HepG2 (cell line): ENCODE data around the gene PTK7. TPM values are rescaled to one million over a fixed set of nuclear protein-coding genes. Genes with fewer than 3 reads are reported as not detected.

Experiments used
- ATAC-seq: fragments of 200-7000 bp; cut with Tn5 transposase; 3 replicates; pipeline ENCODE4 v1.9.1; 2020; ENCODE audit warnings: mild to moderate bottlenecking, moderate library complexity
- BruUV-seq: library from RNA; stranded (reverse); fragments of 400-500 nt; replicated peaks from 2 replicates; lab custom pipeline; 2021; lab: Mats Ljungman, UMichigan
- CTCF ChIA-PET: fragments of 300-600 bp; formaldehyde crosslinking; extraction: SDS; loops from one replicate; lab custom pipeline; 2021; ENCODE audit warnings: low total read pairs, inconsistent platforms, low intra/inter-chr PET ratio; lab: Yijun Ruan, JAX
- POLR2A ChIA-PET: fragments of 350-600 bp; sonication (Branson Sonifier 250); formaldehyde crosslinking; loops from one replicate; lab custom pipeline; 2020; ENCODE audit warnings: antibody characterized with exemption, inconsistent platforms; lab: Yijun Ruan, JAX
- DNase-seq: peaks from one replicate; pipeline ENCODE4 v3.0.0-alpha.2; 2015; ENCODE audit warnings: low spot score
- FAIRE-seq: peaks from 3 replicates; lab custom pipeline; 2011; peaks lifted over from hg19 to GRCh38; lab: Jason Lieb, UNC
- H2AFZ ChIP-seq: one replicate; pipeline ENCODE4 v1.6.1; 2011; ENCODE audit warnings: low read length, inconsistent platforms
- H3K27ac ChIP-seq: fragments of 300-600 bp; 3 replicates; pipeline ENCODE4 v1.8.0; 2011; ENCODE audit warnings: mixed run types, mild to moderate bottlenecking, mixed read lengths, low read length, inconsistent platforms; ENCODE audit not compliant: insufficient read depth; ENCODE audit errors: extremely low read length
- H3K27me3 ChIP-seq, 2 experiments: fragments of 200-600 bp in 1 of 2; 2 replicates in 1 of 2; 3 replicates in 1 of 2; pipeline versions ENCODE4 v1.6.0 to v1.8.0; 2011; ENCODE audit warnings: low read length in 2 of 2, mild to moderate bottlenecking in 2 of 2, moderate library complexity in 2 of 2, inconsistent platforms in 1 of 2; ENCODE audit not compliant: insufficient read depth in 2 of 2, control insufficient read depth in 1 of 2
- H3K36me3 ChIP-seq, 2 experiments: fragments of 200-600 bp in 1 of 2; replicated peaks in 1 of 2; 2 replicates in 1 of 2; 3 replicates in 1 of 2; pipeline versions ENCODE4 v1.5.1 to v1.8.0; 2011; ENCODE audit warnings: low read length in 2 of 2, inconsistent platforms in 1 of 2; ENCODE audit not compliant: insufficient read depth in 2 of 2, control insufficient read depth in 1 of 2
- H3K4me1 ChIP-seq: 2 replicates; pipeline ENCODE4 v1.5.1; 2012; ENCODE audit warnings: low read length, inconsistent platforms; ENCODE audit not compliant: insufficient read depth
- H3K4me2 ChIP-seq: 2 replicates; pipeline ENCODE4 v1.6.0; 2011; ENCODE audit warnings: low read depth, low read length, inconsistent platforms
- H3K4me3 ChIP-seq, 3 experiments: fragments of 200-600 bp in 1 of 3; sonication (generic), shearing (Covaris generic) in 1 of 3; replicated peaks in 1 of 3; 2 replicates each; pipeline ENCODE4 v1.5.1; 2011 to 2016; ENCODE audit warnings: low read length in 3 of 3, inconsistent platforms in 2 of 3, low read depth in 2 of 3, mild to moderate bottlenecking in 2 of 3, control low read depth in 1 of 3, mixed read lengths in 1 of 3; ENCODE audit not compliant: insufficient read depth in 1 of 3
- H3K79me2 ChIP-seq: one replicate; pipeline ENCODE4 v1.6.1; 2011; ENCODE audit warnings: low read length, inconsistent platforms; ENCODE audit not compliant: insufficient read depth
- H3K9ac ChIP-seq: 2 replicates; pipeline ENCODE4 v1.6.0; 2011; ENCODE audit warnings: mild to moderate bottlenecking, low read depth, low read length, inconsistent platforms; ENCODE audit not compliant: insufficient read depth
- H3K9me3 ChIP-seq: 2 replicates; pipeline ENCODE4 v1.5.1; 2012; ENCODE audit warnings: mild to moderate bottlenecking, low read length
- H4K20me1 ChIP-seq: 2 replicates; pipeline ENCODE4 v1.6.0; 2011; ENCODE audit warnings: inconsistent platforms, mild to moderate bottlenecking, low read length, moderate library complexity; ENCODE audit not compliant: insufficient read depth
- EP300 ChIP-seq, 3 experiments: sonication (generic) in 1 of 3; formaldehyde crosslinking in 1 of 3; IDR thresholded peaks; 2 replicates each; pipeline versions ENCODE4 v1.5.1 to v1.6.1; 2011 to 2020; ENCODE audit warnings: low read depth in 2 of 3, low read length in 2 of 3, borderline replicate concordance in 1 of 3, improper control_type of control experiment in 1 of 3, mild to moderate bottlenecking in 1 of 3, missing genetic modification reagents in 1 of 3, moderate library complexity in 1 of 3
- ETV6 ChIP-seq: sonication (generic); formaldehyde crosslinking; conservative IDR thresholded peaks from 2 replicates; pipeline ENCODE4 v1.4.0; 2020; ENCODE audit warnings: missing genetic modification reagents
- HNRNPK ChIP-seq: fragments of 200-400 bp; formaldehyde crosslinking; IDR thresholded peaks from 2 replicates; pipeline ENCODE4 v1.6.1; 2018; ENCODE audit warnings: low read length, low read depth, moderate library complexity, mild to moderate bottlenecking; ENCODE audit not compliant: poor library complexity, severe bottlenecking
- JARID2 ChIP-seq: sonication (generic); formaldehyde crosslinking; IDR thresholded peaks from 2 replicates; pipeline ENCODE4 v1.8.1; 2023; ENCODE audit warnings: missing genetic modification reagents, inconsistent platforms; ENCODE audit not compliant: insufficient replicate concordance
- JDP2 ChIP-seq: sonication (generic); formaldehyde crosslinking; IDR thresholded peaks from 2 replicates; pipeline ENCODE4 v1.8.1; 2022; ENCODE audit warnings: missing genetic modification reagents, borderline replicate concordance
- TCF12 ChIP-seq, 2 experiments: fragments of 450-650 bp in 1 of 2; sonication (generic) in 1 of 2; formaldehyde crosslinking in 1 of 2; IDR thresholded peaks; 2 replicates each; pipeline versions ENCODE4 v1.6.1 to v1.8.0; 2017 to 2022; ENCODE audit warnings: antibody characterized with exemption in 1 of 2, mild to moderate bottlenecking in 1 of 2, missing genetic modification reagents in 1 of 2, moderate library complexity in 1 of 2
- ZBTB20 ChIP-seq: sonication (generic); formaldehyde crosslinking; IDR thresholded peaks from 2 replicates; pipeline ENCODE4 v1.8.1; 2023; ENCODE audit warnings: missing genetic modification reagents, low read depth, mild to moderate bottlenecking, borderline replicate concordance
- ZBTB42 ChIP-seq: sonication (generic); formaldehyde crosslinking; IDR thresholded peaks from 2 replicates; pipeline ENCODE4 v1.5.0; 2020; ENCODE audit warnings: mild to moderate bottlenecking, missing genetic modification reagents
- ZNF138 ChIP-seq: sonication (generic); formaldehyde crosslinking; IDR thresholded peaks from 2 replicates; pipeline ENCODE4 v1.5.0; 2020; ENCODE audit warnings: mild to moderate bottlenecking, low read depth, missing genetic modification reagents
- ZNF337 ChIP-seq: sonication (generic); formaldehyde crosslinking; IDR thresholded peaks from 2 replicates; pipeline ENCODE4 v1.5.1; 2020; ENCODE audit warnings: missing genetic modification reagents, low read depth, mild to moderate bottlenecking, borderline replicate concordance
- WGBS: methylation state at CpG from one replicate; pipeline ENCODE4 v1.1.6; 2017; ENCODE audit warnings: low lambda C conversion rate; 5-methylcytosine and 5-hydroxymethylcytosine counted together
- in situ Hi-C: cut with HindIII; loops from 2 replicates; pipeline ENCODE4 v1.10.0; 2017; ENCODE audit warnings: low pct_unique_long_range_greater_than_20kb; ENCODE audit not compliant: extremely low pct_ligation_motif_present
- intact Hi-C: fragments of 100-400 bp; cut with micrococcal nuclease; formaldehyde crosslinking; loops from one replicate; pipeline ENCODE4 v1.10.0; 2022; ENCODE audit not compliant: unreplicated experiment
- polyA plus RNA-seq, 8 experiments: library from polyadenylated mRNA; depleted of rRNA in 3 of 8; stranded (reverse) in 7 of 8; unstranded in 1 of 8; fragments of >200 nt; fragmentation: Illumina TruSeq in 4 of 8; extraction: Trizol in 4 of 8; gene quantifications; 2 replicates each; pipeline versions ENCODE4 v1.2.1 to v1.2.3, GENCODE V29; 2011 to 2016; ENCODE audit warnings: low read depth in 4 of 8, missing spikeins in 1 of 8, mixed read lengths in 1 of 8; ENCODE audit not compliant: insufficient read depth in 1 of 8
- total RNA-seq, 5 experiments: library from RNA; depleted of rRNA; stranded (reverse); fragments of >200 nt; fragmentation: Illumina TruSeq; extraction: Trizol; gene quantifications; 2 replicates each; pipeline ENCODE4 v1.2.3, GENCODE V29; 2016; ENCODE audit warnings: low read depth in 1 of 5
- TF ChIP-seq, protein P1 (sequence below): IDR thresholded peaks from 2 replicates; pipeline ENCODE4 v1.4.0; 2020; ENCODE audit warnings: mild to moderate bottlenecking, missing genetic modification reagents
- TF ChIP-seq, protein P2 (sequence below): sonication (generic); formaldehyde crosslinking; IDR thresholded peaks from 2 replicates; pipeline ENCODE4 v1.5.1; 2020; ENCODE audit warnings: mild to moderate bottlenecking, missing genetic modification reagents, borderline replicate concordance

Gene PTK7
- total and polyA plus RNA-seq, 2 of the 13 experiments (the other 11 are each of a cell fraction or from before 2014, with no cell fraction given), result 98.5 to 99.8 TPM

DNA sequence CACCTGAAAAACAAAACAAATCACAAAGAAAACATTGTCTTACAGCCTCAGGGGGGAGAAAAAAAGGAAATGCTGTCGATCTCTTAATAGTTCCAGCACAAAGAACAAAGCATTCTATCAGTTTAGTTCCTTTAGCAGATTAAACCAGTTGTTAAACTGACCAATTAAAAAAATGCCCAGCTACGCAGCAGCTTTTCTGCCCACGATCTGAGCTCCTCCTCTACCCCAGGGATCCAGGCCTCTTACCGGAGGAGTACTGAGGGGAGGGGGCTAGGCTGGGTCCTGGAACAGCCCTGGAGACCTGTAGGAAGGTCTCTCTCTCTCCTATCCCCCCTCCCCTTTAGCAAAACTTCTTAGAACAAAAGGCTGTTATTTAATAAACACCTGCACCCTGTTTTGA, 13.4 kb downstream of the PTK7 start:
- Histone ChIP-seq H3K4me2 (peak overlapping the region; percentile 91), H2AFZ (no peak overlapping the region), H3K79me2 (peaks cover 87% of the 10 kb centered on the region), H4K20me1 (no peaks in the 10 kb centered on the region), H3K27ac (peak overlapping the region; percentile 92), H3K27me3 (no peaks in the 10 kb centered on the region), H3K36me3 (no peaks in the 10 kb centered on the region), H3K9me3 (no peaks in the 10 kb centered on the region), H3K4me1 (peaks cover 85% of the 10 kb centered on the region), H3K9ac (peak overlapping the region; percentile 81), H3K4me3 (peak overlapping the region; percentile 57 to 74 (median 57))
- CTCF ChIA-PET, result no interaction called here
- DNase-seq (no peak), ATAC-seq (peak; percentile 5; the same call in 2 of the 3 replicates), FAIRE-seq (no peak)
- WGBS, result 8% methylated on average over 4 of the region's 4 CpGs
- in situ Hi-C loops, result no loop called here
- BruUV-seq, result no TSS peak
- intact Hi-C loops, result no loop called here
- POLR2A ChIA-PET, result interaction anchor here (0.7 to 5.5 kb wide), 21 partner anchors 10 to 307 kb away, joined by 3 to 67 read pairs (median 5); partner anchors contain the start of genes BICRAL, CNPY3, CUL7 and KLC4
- TF ChIP-seq TCF12 (IDR thresholded peaks at IDR 0.05), result no peak
- TF ChIP-seq TCF12 (CRISPR knock-in tag; IDR thresholded peaks at IDR 0.05), result 0 out of 2 replicates have a peak, but pooled peaks have one; percentile 8
- 0 out of 2 replicates have a peak, but pooled peaks have one; percentile 21 for TF ChIP-seq ZBTB42 (CRISPR knock-in tag)
- TF ChIP-seq JDP2 (CRISPR knock-in tag), result no peak
- TF ChIP-seq, protein P1, sequence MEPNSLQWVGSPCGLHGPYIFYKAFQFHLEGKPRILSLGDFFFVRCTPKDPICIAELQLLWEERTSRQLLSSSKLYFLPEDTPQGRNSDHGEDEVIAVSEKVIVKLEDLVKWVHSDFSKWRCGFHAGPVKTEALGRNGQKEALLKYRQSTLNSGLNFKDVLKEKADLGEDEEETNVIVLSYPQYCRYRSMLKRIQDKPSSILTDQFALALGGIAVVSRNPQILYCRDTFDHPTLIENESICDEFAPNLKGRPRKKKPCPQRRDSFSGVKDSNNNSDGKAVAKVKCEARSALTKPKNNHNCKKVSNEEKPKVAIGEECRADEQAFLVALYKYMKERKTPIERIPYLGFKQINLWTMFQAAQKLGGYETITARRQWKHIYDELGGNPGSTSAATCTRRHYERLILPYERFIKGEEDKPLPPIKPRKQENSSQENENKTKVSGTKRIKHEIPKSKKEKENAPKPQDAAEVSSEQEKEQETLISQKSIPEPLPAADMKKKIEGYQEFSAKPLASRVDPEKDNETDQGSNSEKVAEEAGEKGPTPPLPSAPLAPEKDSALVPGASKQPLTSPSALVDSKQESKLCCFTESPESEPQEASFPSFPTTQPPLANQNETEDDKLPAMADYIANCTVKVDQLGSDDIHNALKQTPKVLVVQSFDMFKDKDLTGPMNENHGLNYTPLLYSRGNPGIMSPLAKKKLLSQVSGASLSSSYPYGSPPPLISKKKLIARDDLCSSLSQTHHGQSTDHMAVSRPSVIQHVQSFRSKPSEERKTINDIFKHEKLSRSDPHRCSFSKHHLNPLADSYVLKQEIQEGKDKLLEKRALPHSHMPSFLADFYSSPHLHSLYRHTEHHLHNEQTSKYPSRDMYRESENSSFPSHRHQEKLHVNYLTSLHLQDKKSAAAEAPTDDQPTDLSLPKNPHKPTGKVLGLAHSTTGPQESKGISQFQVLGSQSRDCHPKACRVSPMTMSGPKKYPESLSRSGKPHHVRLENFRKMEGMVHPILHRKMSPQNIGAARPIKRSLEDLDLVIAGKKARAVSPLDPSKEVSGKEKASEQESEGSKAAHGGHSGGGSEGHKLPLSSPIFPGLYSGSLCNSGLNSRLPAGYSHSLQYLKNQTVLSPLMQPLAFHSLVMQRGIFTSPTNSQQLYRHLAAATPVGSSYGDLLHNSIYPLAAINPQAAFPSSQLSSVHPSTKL (CRISPR knock-in tag), result 0 out of 2 replicates have a peak, but pooled peaks have one; percentile 3
- TF ChIP-seq ZBTB20 (CRISPR knock-in tag), result peak; percentile 21; the same call in 1 of the 2 replicates
- peak in 1 of 2 experiments; percentile 50; a peak in 1 of 4 replicates for TF ChIP-seq EP300 (IDR thresholded peaks at IDR 0.05; ENCODE audit: low read depth in 2 of 2, low read length in 2 of 2)
- TF ChIP-seq EP300 (CRISPR knock-in tag; IDR thresholded peaks at IDR 0.05; ENCODE audit: borderline replicate concordance), result no peak
- TF ChIP-seq ETV6 (CRISPR knock-in tag), result 0 out of 2 replicates have a peak, but pooled peaks have one; percentile 1
- TF ChIP-seq ZNF337 (CRISPR knock-in tag), result 0 out of 2 replicates have a peak, but pooled peaks have one; percentile 11
- no peak for TF ChIP-seq HNRNPK
- TF ChIP-seq ZNF138, result no peak
- TF ChIP-seq, protein P2, sequence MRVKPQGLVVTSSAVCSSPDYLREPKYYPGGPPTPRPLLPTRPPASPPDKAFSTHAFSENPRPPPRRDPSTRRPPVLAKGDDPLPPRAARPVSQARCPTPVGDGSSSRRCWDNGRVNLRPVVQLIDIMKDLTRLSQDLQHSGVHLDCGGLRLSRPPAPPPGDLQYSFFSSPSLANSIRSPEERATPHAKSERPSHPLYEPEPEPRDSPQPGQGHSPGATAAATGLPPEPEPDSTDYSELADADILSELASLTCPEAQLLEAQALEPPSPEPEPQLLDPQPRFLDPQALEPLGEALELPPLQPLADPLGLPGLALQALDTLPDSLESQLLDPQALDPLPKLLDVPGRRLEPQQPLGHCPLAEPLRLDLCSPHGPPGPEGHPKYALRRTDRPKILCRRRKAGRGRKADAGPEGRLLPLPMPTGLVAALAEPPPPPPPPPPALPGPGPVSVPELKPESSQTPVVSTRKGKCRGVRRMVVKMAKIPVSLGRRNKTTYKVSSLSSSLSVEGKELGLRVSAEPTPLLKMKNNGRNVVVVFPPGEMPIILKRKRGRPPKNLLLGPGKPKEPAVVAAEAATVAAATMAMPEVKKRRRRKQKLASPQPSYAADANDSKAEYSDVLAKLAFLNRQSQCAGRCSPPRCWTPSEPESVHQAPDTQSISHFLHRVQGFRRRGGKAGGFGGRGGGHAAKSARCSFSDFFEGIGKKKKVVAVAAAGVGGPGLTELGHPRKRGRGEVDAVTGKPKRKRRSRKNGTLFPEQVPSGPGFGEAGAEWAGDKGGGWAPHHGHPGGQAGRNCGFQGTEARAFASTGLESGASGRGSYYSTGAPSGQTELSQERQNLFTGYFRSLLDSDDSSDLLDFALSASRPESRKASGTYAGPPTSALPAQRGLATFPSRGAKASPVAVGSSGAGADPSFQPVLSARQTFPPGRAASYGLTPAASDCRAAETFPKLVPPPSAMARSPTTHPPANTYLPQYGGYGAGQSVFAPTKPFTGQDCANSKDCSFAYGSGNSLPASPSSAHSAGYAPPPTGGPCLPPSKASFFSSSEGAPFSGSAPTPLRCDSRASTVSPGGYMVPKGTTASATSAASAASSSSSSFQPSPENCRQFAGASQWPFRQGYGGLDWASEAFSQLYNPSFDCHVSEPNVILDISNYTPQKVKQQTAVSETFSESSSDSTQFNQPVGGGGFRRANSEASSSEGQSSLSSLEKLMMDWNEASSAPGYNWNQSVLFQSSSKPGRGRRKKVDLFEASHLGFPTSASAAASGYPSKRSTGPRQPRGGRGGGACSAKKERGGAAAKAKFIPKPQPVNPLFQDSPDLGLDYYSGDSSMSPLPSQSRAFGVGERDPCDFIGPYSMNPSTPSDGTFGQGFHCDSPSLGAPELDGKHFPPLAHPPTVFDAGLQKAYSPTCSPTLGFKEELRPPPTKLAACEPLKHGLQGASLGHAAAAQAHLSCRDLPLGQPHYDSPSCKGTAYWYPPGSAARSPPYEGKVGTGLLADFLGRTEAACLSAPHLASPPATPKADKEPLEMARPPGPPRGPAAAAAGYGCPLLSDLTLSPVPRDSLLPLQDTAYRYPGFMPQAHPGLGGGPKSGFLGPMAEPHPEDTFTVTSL, result no peak
- no peak for TF ChIP-seq JARID2 (CRISPR knock-in tag)
